GM20431 (cell line): ENCODE measurements around the gene CYSTM1.

Experiments used
- in situ Hi-C: fragments of 300-500 bp; cut with MseI, MboI; formaldehyde crosslinking; loops from one replicate; pipeline ENCODE4 v1.15.0; 2020; ENCODE audit warnings: low sequenced_read_pairs; ENCODE audit not compliant: unreplicated experiment

The CYSTM1 gene

DNA sequence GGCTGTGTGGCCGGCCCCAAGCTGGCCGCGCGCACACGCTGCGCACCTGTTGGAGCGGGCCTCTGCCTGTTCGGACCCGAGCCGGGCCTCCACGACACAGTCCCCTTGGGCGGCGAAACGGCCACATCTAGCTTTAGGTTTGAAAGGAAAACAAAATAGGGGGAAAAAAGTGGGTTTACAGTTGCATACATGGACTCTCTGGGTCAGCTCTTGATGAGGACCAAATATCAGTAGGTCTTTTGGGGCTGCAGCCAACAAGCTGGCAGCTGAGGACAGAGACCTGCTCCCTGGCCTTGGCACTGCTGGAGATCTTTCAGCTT lies 28.5 kb upstream of the CYSTM1 start:
- in situ Hi-C loops = loop anchor here (10.0 kb wide), 1 partner anchor 72 kb away; no protein-coding TSS in a partner anchor

DNA sequence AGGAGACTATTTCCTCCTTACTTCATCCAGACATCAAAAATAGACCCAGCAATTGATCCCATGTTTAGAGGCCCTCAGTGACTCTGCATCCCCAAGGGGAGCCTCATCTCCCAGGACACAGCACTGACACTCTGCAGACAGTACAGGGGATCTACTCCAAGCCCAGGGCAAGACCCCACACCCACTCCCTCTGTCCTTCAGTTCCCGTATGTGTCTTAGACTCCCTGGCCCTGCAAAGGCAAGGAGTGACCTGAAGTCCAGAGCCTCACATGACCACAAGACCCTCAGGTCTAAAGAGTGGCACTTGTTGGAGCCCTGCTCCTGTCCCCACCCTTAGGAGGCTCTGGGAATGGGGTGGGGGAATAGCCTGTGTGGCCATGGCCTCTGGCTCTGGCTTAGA lies 27.5 kb upstream of the CYSTM1 start:
- in situ Hi-C loops = loop anchor here (10.0 kb wide), 1 partner anchor 73 kb away; no protein-coding TSS in a partner anchor

DNA sequence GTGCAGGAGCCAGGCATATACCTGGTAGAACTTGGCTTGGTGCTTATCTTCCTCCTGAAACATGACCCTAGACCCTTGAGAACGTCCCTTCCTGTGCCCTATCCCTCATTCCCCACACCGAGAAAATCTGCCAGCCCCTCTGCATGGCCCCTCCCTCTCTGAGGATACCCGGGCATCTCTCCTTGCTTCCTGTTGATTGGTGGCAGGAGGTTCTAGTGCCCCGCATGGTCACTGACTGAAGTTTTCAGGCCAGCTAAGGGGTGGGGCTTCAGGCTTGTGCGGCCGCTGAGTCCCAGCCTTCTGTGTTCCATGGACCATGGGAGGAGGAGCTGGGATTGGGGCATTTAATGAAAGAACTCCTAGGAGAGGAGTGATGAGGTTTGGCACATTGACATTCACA lies 26.5 kb upstream of the CYSTM1 start:
- in situ Hi-C loops = loop anchor here (10.0 kb wide), 1 partner anchor 74 kb away; no protein-coding TSS in a partner anchor

DNA sequence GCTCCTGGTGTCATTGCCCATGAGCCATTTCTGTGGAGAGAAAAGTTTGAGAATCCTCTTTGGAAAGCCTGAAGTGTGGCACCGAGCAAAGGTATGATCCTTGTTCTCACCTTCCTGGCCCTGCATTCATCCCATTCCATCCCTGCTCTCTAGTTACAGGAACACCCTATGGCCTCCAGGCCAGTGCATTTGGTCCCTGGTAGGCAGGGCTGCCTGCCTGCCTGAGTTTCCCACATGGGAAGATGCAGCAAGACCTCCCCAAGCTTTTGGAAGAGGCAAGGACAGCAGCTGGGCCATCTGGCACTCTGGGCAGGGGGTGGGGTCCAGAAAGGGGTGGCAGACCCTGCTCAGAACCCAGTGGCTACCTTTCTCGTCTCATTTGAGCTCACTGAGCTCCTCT lies 24.8 kb upstream of the CYSTM1 start:
- in situ Hi-C loops = loop anchor here (25.0 kb wide), 1 partner anchor 363 kb away; the partner anchor contains the start of gene PSD2

DNA sequence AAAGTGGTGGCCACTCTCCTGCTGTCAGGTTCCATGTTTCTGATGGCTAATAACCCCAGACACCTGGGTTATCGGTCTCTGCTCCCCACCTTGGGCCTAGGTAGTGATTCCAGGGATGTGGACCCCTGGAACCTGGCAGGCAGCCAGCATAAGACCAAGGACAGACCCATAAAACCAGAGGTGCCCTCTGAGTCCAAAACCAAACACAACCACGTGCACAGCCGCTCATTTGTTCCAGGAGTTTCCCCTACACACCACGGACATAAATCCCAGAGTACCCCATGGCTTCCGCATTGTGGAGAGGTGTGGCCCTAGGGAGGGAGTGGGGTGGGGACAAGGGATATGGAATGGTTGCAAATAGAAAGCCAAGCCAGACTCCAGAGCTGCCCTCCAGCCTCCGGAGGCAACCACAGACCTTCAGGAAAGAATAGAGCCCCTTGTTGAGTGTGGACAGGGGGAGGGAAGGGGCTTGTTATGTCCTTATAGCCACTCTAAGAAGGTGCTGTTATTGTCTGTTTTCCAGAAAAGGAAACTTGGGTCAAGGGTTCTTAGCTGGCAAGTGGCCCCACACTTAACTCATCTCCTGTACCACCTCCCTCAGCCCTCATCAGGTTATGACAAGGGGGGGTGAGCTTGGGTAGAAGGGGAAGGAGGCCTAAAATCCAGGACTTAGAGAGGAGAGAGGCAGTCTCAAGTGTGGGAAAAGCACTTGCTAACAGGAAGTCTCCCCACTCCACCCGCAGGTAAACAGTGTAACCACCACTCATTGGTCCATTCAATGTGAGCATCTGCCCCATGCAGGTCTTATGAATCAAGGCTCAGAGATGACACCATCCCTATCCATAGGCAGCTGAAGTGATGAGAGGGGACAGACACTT lies 23.6 kb upstream of the CYSTM1 start:
- in situ Hi-C loops = loop anchor here (25.0 kb wide), 1 partner anchor 364 kb away; the partner anchor contains the start of gene PSD2

DNA sequence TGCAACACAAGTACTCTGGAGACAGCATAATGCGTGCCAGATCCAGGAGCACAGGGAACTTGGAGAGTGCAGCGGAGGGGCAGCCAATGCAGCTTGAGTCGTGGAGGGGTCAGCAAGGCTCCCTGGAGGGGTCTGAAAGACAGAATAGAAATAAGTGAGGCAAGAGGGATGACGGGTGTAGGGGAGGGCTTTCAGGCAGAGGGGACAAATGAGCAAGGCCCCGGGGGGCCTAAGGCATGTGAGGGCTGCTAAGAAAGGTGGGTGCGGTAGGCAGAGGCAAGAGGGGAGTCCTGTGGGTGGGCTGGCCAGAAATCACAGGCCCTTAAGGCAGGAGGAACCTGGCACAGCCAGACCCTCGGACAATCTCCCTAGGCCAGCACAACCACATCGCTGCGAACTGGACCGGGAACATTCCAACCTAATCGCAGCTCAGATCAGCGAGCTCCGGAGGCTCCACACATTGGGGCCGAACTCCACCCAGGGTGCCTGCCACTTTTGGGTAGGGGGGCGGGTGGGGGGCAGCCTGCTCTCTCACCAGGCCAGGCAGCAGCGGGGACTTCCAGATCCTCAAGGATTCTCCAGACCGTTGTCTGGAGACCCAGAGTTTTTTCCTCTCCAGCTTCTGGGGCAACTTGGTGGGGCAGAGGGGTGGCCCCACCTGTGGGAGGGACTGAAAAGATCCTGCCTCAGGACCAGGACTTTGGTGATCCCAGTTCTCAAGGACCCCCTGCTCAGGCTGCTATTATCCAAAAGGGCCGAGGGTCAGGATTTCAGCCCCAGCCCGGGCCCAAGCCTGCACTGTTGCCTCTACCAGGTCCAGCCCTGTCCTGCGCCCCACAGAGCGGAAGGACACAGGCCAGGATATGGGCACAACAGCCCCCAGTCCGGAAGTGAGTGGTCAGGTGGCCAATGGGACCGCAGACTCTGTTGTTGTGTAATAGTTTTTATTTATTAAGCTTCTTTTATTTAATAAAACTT lies 22.7 kb upstream of the CYSTM1 start:
- in situ Hi-C loops = loop anchor here (25.0 kb wide), 1 partner anchor 365 kb away; the partner anchor contains the start of gene PSD2

DNA sequence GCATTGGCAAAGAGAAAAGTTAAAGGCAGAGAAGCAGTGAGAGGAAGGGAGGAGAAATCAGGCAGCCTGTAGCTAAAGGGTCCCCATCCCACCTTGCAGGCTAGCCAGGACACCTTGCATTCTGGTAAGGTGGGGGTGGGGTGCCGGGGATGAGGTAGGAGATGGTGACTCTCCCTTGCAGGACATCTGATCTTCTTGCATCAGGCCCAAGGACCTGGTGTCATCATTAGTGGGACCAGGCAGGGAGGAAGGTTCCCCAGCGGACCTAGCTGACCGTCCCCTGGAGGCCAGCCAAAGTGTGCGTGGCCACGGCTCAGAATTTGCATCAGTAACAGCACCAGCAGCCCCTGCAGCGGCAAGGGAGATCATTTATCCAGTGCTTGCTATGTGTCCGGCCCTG lies 21.7 kb upstream of the CYSTM1 start:
- in situ Hi-C loops = loop anchor here (25.0 kb wide), 1 partner anchor 366 kb away; the partner anchor contains the start of gene PSD2

DNA sequence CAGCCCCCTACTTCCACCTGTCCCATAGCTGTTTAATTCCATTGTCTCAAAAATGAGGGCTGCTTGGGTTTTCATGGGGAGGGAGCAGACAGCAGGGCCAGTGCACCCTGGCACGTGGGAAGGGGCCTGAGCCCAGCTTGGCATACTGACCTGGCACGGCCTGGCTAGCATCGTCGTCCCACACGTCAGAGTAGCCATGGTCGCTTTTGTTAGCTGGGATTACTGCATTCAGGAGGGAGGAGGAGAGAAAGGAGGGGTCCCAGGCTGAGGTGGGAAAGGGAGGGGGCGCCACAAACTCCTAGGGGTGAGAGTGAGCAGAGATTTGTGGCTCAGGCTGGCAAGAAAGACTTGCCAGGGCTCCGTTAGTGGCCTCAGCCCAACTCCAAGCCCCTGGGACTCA lies 21.1 kb upstream of the CYSTM1 start:
- in situ Hi-C loops = loop anchor here (25.0 kb wide), 1 partner anchor 367 kb away; the partner anchor contains the start of gene PSD2

DNA sequence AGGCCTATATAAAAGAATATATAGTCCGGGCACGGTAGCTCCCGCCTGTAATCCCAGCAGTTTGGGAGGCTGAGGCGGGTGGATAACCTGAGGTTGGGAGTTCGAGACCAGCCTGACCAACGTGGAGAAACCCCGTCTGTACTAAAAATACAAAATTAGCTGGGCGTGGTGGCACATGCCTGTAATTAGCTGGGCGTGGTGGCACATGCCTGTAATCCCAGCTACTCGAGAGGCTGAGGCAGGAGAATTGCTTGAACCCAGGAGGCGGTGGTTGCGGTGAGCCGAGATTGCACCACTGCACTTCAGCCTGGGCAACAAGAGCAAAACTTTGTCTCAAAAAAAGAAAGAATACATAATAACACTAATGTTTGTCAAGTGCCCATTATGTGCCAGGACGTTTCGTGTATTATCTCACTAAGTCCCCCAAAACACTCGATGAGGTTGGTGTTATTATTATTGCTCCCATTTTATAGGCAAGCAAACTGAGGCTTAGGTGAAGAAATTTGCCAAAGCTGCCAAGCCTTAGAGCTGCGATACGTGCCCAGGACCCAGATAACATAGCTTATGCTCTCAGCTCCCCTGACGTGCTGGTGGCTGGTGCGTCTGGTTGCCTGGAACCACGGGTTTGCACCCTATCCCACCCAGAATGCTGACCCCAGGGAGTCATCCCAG lies 20.1 kb upstream of the CYSTM1 start:
- in situ Hi-C loops = loop anchor here (25.0 kb wide), 1 partner anchor 368 kb away; the partner anchor contains the start of gene PSD2

DNA sequence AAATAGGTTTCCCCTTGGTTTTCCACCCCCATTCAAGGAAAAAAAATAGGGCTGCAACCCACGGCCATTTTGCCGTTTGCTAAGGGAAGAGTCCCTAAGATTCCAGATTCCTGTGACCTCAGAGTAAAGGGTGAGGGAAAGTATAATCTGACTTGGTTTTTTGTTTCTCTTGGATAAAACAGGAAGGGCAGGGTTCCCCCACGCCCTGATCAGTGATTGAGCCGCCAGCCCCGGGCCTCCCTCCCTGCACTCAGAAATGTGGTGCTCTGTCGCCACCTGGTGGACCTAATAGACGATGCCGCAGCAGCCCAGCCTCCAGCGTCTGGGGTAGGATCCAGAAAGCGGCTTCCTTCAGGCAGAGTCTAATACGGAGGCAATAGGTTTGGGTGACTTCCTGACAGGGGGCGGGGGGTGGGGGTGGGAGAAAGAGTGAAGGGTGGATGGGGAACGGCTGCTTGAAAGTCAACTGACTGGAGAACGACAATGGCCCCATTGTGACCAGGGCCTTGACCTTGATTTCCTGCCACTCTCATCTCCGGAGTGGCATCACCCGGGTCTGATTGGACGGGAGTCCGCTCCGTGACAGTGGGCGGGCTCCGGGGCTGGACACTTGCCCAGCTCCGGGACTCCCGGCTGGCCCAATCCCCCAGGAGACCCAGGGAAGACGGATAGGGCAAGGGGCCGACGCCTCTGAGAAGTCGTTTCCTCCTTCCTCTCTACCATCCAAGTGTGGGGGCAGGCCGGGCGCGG lies 17.8 kb upstream of the CYSTM1 start:
- in situ Hi-C loops = loop anchor here (25.0 kb wide), 1 partner anchor 370 kb away; the partner anchor contains the start of gene PSD2

DNA sequence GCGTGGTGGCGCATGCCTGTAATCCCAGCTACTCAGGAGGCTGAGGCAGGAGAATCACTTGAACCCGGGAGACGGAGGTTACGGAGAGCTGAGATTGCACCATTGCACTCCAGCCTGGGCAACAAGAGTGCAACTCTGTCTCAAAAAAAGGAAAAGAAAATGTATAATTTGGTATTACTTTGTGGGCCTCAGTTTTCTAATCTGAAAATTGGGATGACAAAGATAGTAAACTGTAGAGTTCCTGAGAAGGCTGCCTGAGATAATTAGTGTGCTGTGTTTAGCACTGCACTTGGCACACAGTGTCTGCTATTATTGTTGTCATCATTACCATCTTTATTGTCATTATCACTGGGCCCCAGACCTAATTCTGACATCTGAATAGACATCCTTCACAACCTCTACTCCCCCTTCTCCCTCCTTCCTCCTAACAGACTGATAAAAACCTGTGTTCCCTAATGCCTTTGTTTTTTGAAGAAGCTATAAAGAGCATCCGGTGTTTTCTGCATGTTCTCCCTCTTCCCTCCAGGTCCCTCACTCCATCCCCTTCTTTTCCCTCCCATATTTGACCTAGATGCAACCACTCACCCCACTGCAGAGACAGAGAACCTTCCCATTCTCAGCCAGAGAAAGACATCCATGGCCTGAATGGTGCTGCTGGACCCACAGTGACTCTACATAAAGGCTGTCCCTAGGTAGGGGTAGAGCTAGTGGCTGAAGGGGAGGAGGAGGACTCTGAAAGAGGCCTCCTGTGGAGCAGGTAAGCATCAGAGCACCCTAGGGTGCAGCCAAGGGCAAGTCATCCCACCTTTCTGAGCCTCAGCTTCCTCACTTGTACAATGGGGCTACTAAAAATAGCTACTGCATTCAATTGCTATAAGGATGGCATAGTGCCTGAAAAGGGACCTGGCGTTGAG lies 15.7 kb upstream of the CYSTM1 start:
- in situ Hi-C loops = loop anchor here (25.0 kb wide), 1 partner anchor 372 kb away; the partner anchor contains the start of gene PSD2

DNA sequence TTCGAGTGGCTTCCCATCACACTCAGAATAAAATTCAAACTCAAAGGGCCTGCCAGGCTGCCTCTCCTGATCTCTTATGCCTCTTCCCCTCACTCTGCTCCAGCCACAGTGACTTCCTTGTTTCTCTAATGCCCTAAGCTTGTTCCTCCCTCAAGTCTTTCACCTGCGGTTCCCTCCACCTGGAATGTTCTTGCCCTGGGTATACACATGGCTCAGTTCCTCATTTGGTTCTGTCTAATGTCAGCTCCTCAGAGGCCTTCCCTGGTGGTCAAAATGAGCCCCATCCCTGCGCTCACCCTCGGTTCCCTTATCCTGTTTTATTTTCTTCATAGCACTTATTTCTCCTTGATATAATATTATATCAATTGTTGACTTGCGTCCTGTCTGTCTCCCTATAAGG lies 12.7 kb upstream of the CYSTM1 start:
- in situ Hi-C loops = loop anchor here (25.0 kb wide), 1 partner anchor 375 kb away; the partner anchor contains the start of gene PSD2

DNA sequence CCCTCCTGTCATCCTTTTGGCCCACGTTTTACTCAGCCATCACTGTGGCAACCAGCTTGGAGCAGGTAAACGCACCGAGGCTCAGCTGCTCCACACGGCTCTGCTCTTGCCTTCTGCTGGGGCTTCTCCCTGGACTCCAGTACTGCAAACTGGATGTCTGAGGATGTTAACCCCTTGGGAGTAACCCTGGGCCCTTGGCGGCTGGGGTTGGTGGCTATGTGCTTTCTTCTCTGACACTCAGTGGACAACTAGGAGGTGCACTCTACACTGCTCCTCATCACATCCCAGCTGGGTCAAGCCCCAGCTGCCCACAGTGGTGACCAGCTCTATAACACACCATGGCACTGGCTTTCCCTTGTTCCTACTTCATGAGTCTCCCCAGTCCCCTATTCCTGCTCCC lies 12.2 kb upstream of the CYSTM1 start:
- in situ Hi-C loops = loop anchor here (25.0 kb wide), 1 partner anchor 375 kb away; the partner anchor contains the start of gene PSD2

DNA sequence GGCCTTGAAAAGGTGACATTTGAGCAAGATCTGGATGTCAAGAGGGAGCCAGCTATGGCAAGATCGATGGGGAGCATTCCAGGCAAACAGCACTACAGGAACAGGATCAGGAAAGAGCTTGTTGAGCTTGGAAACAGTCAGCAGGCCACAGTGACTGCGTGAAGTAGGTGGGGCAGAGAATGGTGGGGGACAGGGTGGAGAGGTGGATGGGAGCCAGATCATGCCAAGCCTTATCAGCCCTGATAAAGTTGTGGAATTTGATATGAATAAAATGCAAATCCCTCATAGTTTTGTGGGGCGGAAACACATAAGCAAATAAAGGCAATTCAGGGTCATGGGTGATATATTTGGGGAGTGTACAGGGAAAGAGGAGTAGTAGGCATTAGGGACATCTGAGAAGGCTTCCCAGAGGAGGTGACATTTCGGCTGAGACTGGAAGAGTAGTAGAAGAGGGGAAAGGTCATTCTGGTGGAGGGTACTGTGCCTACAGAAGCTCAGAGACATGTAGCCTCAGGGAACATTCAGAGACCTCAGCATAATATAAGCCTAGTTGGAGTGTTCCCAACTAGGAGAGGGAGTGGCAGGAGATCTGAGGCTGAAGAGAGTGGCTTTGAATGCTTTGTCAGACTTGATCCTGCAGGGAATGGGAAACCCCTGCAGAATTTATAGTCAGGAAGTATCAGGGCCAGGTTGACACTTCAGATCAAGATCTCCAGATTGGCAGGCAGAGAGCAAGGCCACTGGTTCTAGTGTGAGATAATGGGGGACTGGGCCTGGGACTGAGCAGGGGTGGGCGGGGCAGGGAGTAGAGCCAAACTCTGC lies 9.7 kb upstream of the CYSTM1 start:
- in situ Hi-C loops = loop anchor here (25.0 kb wide), 1 partner anchor 378 kb away; the partner anchor contains the start of gene PSD2

DNA sequence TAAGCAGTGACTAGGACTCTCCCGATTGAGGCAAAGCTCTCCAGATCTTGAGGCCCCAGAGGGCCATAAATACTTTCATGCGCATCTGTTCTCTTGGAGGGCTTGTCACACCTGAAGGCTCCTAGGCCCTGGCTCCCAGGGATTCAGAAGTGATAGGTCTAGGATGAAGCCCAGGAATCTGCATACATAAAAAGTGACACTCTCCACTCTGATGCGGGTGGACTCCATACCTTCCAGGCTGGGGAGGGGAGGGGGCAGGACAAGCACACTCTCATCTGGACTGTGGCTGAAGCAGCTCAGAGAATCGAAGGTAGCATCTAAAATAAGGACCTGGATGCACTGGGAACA lies 9.1 kb upstream of the CYSTM1 start:
- in situ Hi-C loops = loop anchor here (25.0 kb wide), 1 partner anchor 379 kb away; the partner anchor contains the start of gene PSD2

DNA sequence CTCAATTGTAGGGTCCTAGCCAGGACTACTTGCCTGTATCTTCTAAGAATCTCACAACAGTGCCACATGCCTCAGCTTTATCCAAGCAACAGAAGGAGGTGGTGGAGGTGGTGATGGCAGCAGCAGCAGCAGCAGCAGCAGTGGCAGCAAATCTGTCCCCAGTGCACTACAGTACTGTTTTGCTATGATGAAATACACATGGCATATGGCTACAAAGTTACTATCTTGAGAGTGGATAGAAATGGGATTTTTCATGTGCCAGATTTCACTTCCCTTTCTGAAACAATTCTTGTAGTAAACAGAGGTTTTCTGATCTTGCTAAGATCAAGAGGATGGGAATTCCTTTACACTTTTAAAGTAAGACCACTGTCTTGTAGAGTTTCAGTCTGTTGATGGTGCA lies 8.1 kb upstream of the CYSTM1 start:
- in situ Hi-C loops = loop anchor here (25.0 kb wide), 1 partner anchor 380 kb away; the partner anchor contains the start of gene PSD2

DNA sequence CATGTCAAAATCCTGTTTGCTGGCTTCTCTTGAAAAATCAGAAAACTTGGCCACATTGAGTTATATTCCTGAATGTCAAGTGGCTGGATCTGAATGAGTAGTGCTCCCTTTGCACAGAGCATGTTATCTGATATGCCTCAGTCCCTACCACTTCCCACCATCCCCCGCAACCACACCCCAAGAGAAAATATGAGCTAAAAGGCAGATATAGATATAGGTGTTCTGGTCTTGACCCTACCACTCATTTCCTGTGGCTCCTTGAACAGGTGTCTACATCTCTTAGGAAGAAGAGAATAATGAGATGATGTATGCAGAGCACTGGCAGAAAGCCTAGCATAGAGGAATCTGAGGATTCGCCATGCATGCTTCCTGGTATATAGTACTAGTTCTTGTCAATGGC lies 6.6 kb upstream of the CYSTM1 start:
- in situ Hi-C loops = loop anchor here (25.0 kb wide), 1 partner anchor 381 kb away; the partner anchor contains the start of gene PSD2
